ENCODE results near the gene MYO1G. TPM values are rescaled to one million over a fixed set of nuclear protein-coding genes. Genes with fewer than 3 reads are reported as not detected.
A peak's percentile ranks its signal among the peaks of the same experiment; 100 is the strongest.

The MYO1G gene
- total and polyA plus RNA-seq, 9 of the 15 experiments (the other 6 are each of a cell fraction or from before 2014, with no cell fraction given): 0.03 to 0.62 (median 0.13) TPM; not detected in 1

DNA sequence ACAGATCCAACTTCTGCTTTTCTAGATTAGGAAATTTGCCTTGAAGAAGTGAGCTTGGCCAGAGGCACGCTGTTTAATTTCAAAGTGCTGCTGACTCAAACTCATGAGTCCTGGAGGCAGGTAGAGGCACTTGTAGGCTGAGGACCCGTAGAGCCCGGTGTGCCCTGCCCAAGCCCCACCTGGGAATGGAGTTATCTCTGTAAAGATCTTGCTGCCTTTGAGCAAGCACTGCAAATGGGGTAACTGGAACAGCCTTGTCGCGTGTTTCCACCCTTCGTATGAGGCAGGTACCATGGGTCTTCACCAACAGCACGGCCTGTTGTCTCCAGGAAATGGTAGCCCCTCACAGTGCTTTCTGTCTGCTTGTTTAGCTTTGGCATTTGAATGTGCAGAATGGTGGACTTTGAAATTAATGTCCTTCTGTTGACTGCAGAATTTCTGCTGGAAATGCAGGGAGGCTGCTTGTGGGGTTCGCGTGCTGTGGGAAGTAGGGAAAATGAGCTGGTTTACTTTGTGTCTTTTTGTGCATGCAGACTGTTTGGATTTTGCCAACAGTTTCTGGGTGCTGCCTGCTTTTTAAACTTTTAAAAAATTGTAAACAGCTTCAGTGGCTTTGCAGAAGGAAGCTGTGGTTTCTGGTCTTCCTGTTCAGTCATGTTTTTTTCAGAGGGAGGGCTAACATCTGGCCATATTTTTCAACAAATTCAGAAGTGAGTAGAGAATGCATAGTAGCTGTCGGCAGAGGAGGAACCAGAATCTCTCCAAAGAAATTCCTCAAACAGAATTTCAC, 48.4 kb upstream of the MYO1G start:
- H3K9me1 ChIP-seq (ENCODE audit: control insufficient read depth, insufficient read depth, low read length): no peaks in the 10 kb centered on the region
- FAIRE-seq (no peak), ATAC-seq (no peak; the same call in 1 of the 3 replicates), DNase-seq (ENCODE audit: extremely low read depth in 1 of 4, low spot score in 3 of 4) (no peak)
- no peak overlapping the region for H3K4me3 ChIP-seq
- no peak overlapping the region for H3K27ac ChIP-seq (ENCODE audit: extremely low read depth, low read depth, low read length)
- in situ Hi-C loops (cut with MboI): no loop called here
- H3K9ac ChIP-seq (ENCODE audit: insufficient read depth in 1 of 2, low read depth in 2 of 2, low read length in 2 of 2): peak overlapping the region in 1 of 2 experiments; percentile 37; a peak in 1 of 4 replicates
- H2AFZ ChIP-seq (ENCODE audit: low read depth, low read length): no peak overlapping the region
- no peaks in the 10 kb centered on the region for H3K9me3 ChIP-seq (replicated peaks; ENCODE audit: control insufficient read depth, insufficient read depth, low read depth, low read length)
- H3K4me2 ChIP-seq (ENCODE audit: insufficient read depth, low read length): no peak overlapping the region
- no peaks in the 10 kb centered on the region for H3K27me3 ChIP-seq (ENCODE audit: control insufficient read depth in 2 of 2, insufficient read depth in 2 of 2, low read length in 2 of 2)
- intact Hi-C loops (cut with micrococcal nuclease): no loop called here
- H3K36me3 ChIP-seq (ENCODE audit: control insufficient read depth, insufficient read depth, low read length): peaks cover 34% of the 10 kb centered on the region; the same call in 2 of the 3 replicates
- BruUV-seq (replicated peaks): no TSS peak
- 77% methylated on average over 10 of the region's 10 CpGs for WGBS (ENCODE audit: insufficient coverage, low coverage, missing lambda C conversion rate)
- ChIA-PET CTCF (ENCODE audit: low intra/inter-chr PET ratio) (no interaction called here), POLR2A (interaction anchor here (0.6 to 1.6 kb wide), 3 partner anchors 12 to 25 kb away, joined by 3 to 4 read pairs (median 3); no protein-coding TSS in a partner anchor)
- H3K79me2 ChIP-seq (ENCODE audit: control insufficient read depth, insufficient read depth, low read length): peaks cover 69% of the 10 kb centered on the region
- no peaks in the 10 kb centered on the region for H4K20me1 ChIP-seq (replicated peaks; ENCODE audit: control insufficient read depth, insufficient read depth, low read length)
- H3K4me1 ChIP-seq (replicated peaks in 1 of 2; ENCODE audit: control insufficient read depth in 2 of 2, insufficient read depth in 2 of 2, low read length in 2 of 2): peaks cover 6 to 9% of the 10 kb centered on the region in 2 experiments; a peak in 3 of 5 replicates
- TF ChIP-seq SPI1 (IDR thresholded peaks at IDR 0.05; ENCODE audit: borderline replicate concordance, low read depth, low read length) (peak; percentile 62; the same call in 1 of the 2 replicates), GABPA (tag; conservative IDR thresholded peaks at IDR 0.05; ENCODE audit: low read depth) (0 out of 2 replicates have a peak, but pooled peaks have one; percentile 27), GTF2F1 (IDR thresholded peaks at IDR 0.05; ENCODE audit: low read depth, low read length) (no peak), SREBF2 (CRISPR knock-in tag; IDR thresholded peaks at IDR 0.05) (no peak), ESRRB (CRISPR knock-in tag; IDR thresholded peaks at IDR 0.05; ENCODE audit: borderline replicate concordance) (no peak), NR4A1 (CRISPR knock-in tag; IDR thresholded peaks at IDR 0.05) (no peak), NR4A1 (tag; IDR thresholded peaks at IDR 0.05) (no peak), ZNF311 (CRISPR knock-in tag; IDR thresholded peaks at IDR 0.05) (peak; percentile 37; the same call in 1 of the 2 replicates), ZNF592 (IDR thresholded peaks at IDR 0.05) (no peak), CGGBP1 (CRISPR knock-in tag; IDR thresholded peaks at IDR 0.05) (no peak)
